GM19193 (cell line): Measurements from ENCODE around the gene GH2.

Experiments
- POLR2A ChIP-seq: IDR thresholded peaks from 4 replicates; pipeline ENCODE4 v1.6.1; 2011; ENCODE audit not compliant: insufficient read depth, insufficient read length; ENCODE audit errors: extremely low read depth

Gene GH2

DNA sequence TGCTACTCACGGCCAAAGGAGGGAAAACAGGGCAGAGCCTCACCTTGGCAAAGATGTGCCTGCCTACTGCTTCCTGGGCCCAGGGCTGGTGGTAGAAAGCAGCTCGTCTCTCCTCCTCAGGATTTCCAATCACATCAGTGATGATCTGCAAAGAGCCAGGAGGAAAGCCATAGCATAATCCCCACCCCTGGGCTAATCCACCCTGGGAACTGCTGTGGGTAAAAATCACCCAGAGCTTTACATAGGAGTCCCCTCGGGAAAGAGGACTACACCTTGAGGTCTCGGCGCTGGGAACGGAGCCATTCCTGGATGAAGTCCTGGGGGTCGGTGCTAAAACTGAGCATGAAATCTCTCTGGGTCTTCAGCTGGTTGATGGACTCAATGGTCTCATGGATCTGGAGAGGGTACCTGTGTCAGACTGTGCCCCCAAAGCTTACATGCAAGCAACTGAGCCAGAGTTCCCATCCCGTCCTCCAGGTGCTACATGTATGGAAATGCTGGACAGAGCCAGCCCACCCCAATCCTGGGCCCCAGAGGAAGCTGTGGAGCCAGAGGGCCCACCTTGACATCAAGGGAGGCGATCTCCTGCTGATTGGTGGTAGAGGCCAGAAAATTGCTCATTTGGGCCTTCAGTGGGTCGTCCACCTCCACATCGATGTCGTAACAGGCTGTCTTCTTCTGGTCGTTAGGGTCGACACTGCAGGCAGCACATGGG lies 48.6 kb downstream of the GH2 start:
- no peak for TF ChIP-seq POLR2A

DNA sequence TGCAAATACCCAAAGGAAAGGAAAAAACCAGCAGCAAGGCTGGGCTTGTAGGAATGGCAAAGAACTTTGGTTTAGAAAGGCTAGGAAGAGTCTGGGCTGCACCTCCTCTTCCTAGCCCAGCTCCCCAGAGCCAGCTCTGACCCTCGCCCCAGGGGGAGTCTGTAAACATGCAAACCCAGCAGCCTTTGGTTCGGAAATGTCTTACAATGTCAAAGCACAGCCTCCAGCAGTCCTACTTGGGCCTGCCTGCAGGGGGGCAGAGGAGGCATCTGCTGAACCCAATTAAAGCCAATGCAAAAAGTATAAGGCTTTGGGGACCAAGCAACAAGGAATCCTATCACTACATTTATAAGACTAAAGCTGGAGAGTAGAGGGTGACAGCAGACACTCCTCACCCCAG lies 49.3 kb downstream of the GH2 start:
- no peak for TF ChIP-seq POLR2A

DNA sequence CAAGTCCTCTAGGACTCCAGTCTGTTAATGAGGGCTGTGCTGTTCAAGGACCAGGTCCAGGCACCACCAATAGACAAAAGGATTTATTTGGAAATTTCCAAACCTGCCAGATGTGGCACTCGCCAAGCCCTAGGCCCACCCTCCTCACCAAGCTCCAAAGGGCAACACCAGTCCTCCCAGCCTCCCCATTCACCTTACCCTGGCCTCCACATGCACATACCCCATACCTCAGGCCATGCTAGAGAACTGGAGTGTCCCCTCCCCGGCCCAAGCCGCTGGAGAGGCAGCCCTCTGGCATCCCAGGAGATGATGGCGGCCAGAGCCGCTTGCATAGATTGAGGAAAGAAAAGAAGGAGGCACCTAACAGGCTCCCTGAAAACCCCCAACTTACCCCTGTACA lies 49.7 kb downstream of the GH2 start:
- TF ChIP-seq POLR2A: no peak

DNA sequence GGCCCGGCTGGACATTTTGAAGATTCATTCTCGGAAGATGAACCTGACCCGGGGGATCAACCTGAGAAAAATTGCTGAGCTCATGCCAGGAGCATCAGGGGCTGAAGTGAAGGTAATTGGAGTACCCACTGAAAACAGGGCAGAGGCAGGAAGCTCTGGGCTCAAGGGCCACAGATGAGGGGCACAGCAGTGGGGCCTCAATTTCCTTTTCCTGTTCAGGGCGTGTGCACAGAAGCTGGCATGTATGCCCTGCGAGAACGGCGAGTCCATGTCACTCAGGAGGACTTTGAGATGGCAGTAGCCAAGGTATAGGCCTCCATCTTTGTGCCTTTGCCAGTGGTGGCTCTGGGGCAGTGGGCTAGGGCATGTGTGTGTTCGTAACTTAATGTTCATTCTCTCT lies 50.2 kb downstream of the GH2 start:
- TF ChIP-seq POLR2A: no peak

DNA sequence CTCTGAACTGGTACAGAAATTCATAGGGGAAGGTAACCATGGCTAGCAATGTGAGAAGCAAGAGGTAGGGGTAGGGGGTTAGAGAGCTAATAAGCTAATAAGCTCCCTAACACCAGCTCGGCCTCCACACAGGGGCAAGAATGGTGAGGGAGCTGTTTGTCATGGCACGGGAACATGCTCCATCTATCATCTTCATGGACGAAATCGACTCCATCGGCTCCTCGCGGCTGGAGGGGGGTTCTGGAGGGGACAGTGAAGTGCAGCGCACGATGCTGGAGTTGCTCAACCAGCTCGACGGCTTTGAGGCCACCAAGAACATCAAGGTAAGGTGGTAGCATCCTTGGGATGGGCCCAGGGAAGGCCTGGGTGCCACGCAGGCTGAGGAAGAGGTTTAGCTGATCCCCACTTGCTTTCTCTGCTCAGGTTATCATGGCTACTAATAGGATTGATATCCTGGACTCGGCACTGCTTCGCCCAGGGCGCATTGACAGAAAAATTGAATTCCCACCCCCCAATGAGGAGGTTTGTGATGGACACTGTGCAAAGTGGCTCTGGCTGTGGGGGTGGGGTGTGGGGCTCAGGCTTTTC lies 50.7 kb downstream of the GH2 start:
- TF ChIP-seq POLR2A: no peak

DNA sequence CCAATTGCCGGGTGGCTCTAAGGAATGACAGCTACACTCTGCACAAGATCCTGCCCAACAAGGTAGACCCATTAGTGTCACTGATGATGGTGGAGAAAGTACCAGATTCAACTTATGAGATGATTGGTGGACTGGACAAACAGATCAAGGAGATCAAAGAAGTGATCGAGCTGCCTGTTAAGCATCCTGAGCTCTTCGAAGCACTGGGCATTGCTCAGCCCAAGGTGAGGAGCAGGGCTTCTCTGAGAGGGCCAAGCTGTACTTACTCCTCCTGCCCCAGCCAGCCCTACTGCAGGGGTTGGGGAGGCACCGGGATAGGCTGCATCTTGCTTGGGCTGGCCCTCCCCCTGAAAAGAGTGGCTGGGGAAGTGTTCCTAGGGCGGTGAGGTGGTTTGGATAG lies 51.5 kb downstream of the GH2 start:
- TF ChIP-seq POLR2A: no peak
